Lower leg skin (tissue), 4 donors: ENCODE results near the gene APOC3. TPM values are rescaled to one million over a fixed set of nuclear protein-coding genes. Genes with fewer than 3 reads are reported as not detected.

ENCODE experiments used
- DNase-seq, 2 donors: peaks; one replicate each; pipeline ENCODE4 v3.0.0-alpha.2; 2019; ENCODE audit warnings: low spot score in 2 of 2
- H3K4me3 ChIP-seq: fragments of 200-600 bp; sonication (generic); 2 replicates; pipeline ENCODE4 v1.5.1; 2017; ENCODE audit warnings: mild to moderate bottlenecking, low read depth; ENCODE audit not compliant: poor library complexity, severe bottlenecking
- CTCF ChIP-seq, 3 donors: fragments of 450-650 bp; IDR thresholded peaks; one replicate each; pipeline ENCODE4 v1.5.1; 2016; ENCODE audit warnings: antibody characterized with exemption in 3 of 3, mild to moderate bottlenecking in 3 of 3, moderate library complexity in 2 of 3
- POLR2A ChIP-seq, 2 donors: fragments of 450-650 bp; IDR thresholded peaks; one replicate each; pipeline ENCODE4 v1.6.1; 2016 to 2017; ENCODE audit warnings: antibody characterized with exemption in 2 of 2, mild to moderate bottlenecking in 1 of 2, moderate library complexity in 1 of 2
- WGBS, 2 donors: methylation state at CpG; one replicate each; pipeline ENCODE4 v1.1.5; 2018; 5-methylcytosine and 5-hydroxymethylcytosine counted together
- intact Hi-C: fragments of 100-400 bp; cut with DNase I; formaldehyde crosslinking; loops from one replicate; pipeline ENCODE4 v1.15.0; 2023; ENCODE audit warnings: low total_unique reads
- total RNA-seq, 4 donors: library from RNA; depleted of rRNA; stranded (reverse); fragments of >200 nt; gene quantifications; one replicate each; pipeline ENCODE4 v1.1.0, GENCODE V29; 2016

Gene APOC3
- total RNA-seq, 4 donors from 2014 or later, result not detected

GRCh38 chr11:116837231-116838091 is 7.8 kb downstream of the APOC3 start, which contains the start of gene APOA1:
Gene APOA1 (minus strand): TSS chr11:116837622. CDS start chr11:116837387, 235 bp downstream.
- H3K4me3 ChIP-seq, result no peak within 1 kb of the TSS
- WGBS, 2 donors, result 84 to 91% methylated on average over 18 to 19 of the region's 19 CpGs
- DNase-seq, result no peak
- intact Hi-C loops, result no loop called here
- TF ChIP-seq POLR2A (IDR thresholded peaks at IDR 0.05) (no peak), CTCF (IDR thresholded peaks at IDR 0.05) (no peak)

- 89% methylated on average over 6 of the region's 6 CpGs for WGBS, 2 donors
- intact Hi-C loops, result no loop called here
- DNase-seq, result no peak
- TF ChIP-seq POLR2A (IDR thresholded peaks at IDR 0.05) (no peak), CTCF (IDR thresholded peaks at IDR 0.05) (no peak)
- no peak overlapping the region for H3K4me3 ChIP-seq
Observed at GRCh38 chr11:116838321-116839084, 8.8 kb downstream of the APOC3 start.

GRCh38 chr11:116840224-116840745 is 10.6 kb downstream of the APOC3 start:
- TF ChIP-seq CTCF (IDR thresholded peaks at IDR 0.05) (no peak), POLR2A (IDR thresholded peaks at IDR 0.05) (no peak)
- no peak for DNase-seq
- intact Hi-C loops, result no loop called here
- 47 to 57% methylated on average over 6 of the region's 6 CpGs for WGBS, 2 donors
- H3K4me3 ChIP-seq, result no peak overlapping the region

GRCh38 chr11:116840746-116841296 is 11.1 kb downstream of the APOC3 start:
- no peak overlapping the region for H3K4me3 ChIP-seq
- DNase-seq, result no peak
- WGBS, 2 donors, result 70 to 73% methylated on average over 9 of the region's 9 CpGs
- intact Hi-C loops, result no loop called here
- TF ChIP-seq CTCF (IDR thresholded peaks at IDR 0.05) (no peak), POLR2A (IDR thresholded peaks at IDR 0.05) (no peak)

GRCh38 chr11:116842117-116842516 is 12.4 kb downstream of the APOC3 start:
- 96 to 97% methylated on average over 4 of the region's 4 CpGs for WGBS, 2 donors
- DNase-seq, result no peak
- no peak overlapping the region for H3K4me3 ChIP-seq
- intact Hi-C loops, result no loop called here
- no peak for TF ChIP-seq CTCF (IDR thresholded peaks at IDR 0.05)
- TF ChIP-seq POLR2A (IDR thresholded peaks at IDR 0.05), result no peak
